GM10248 (cell line): ENCODE measurements around the gene FMNL2.

Experiments used
- CTCF ChIA-PET: fragments of 300-600 bp; sonication (Branson Sonifier 250); formaldehyde crosslinking; extraction: SDS; loops from one replicate; lab custom pipeline; 2021; ENCODE audit warnings: antibody characterized with exemption; lab: Yijun Ruan, JAX
- POLR2A ChIA-PET: fragments of 350-650 bp; sonication (Branson Sonifier 250); formaldehyde crosslinking; extraction: SDS; loops from one replicate; lab custom pipeline; 2020; ENCODE audit warnings: antibody characterized with exemption; lab: Yijun Ruan, JAX
- DNase-seq: peaks from one replicate; pipeline ENCODE4 v3.0.0; 2012; ENCODE audit errors: extremely low spot score
- TF ChIP-seq, protein P1 (sequence below): IDR thresholded peaks from 2 replicates; pipeline ENCODE4 v1.5.1; 2012; ENCODE audit warnings: mild to moderate bottlenecking, low read depth; ENCODE audit errors: extremely low read depth, missing control alignments, control extremely low read depth

The FMNL2 gene

DNA sequence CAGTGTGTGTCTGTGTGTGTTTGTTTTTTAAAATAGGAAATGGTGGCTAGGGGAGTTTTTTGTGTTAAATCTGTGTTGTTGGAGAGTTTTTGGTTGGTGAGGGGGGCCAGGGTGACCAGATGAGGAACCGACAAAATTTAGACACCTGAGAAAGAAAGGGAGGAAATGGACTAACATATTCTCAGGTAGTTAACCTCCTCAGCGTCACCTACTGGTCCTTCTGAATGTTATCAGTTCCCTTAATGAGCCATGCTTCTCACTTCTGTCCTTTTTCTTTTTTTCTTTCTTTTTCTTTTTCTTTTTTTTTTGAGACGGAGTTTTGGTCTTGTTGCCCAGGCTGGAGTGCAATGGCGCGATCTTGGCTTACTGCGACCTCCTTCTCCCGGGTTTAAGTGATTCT is 107.0 kb downstream of the FMNL2 start:
- no peak for DNase-seq
- ChIA-PET POLR2A (no interaction called here), CTCF (interaction anchor here (0.6 kb wide), 1 partner anchor 18 kb away, joined by 3 read pairs; no protein-coding TSS in a partner anchor)
- TF ChIP-seq, protein P1, sequence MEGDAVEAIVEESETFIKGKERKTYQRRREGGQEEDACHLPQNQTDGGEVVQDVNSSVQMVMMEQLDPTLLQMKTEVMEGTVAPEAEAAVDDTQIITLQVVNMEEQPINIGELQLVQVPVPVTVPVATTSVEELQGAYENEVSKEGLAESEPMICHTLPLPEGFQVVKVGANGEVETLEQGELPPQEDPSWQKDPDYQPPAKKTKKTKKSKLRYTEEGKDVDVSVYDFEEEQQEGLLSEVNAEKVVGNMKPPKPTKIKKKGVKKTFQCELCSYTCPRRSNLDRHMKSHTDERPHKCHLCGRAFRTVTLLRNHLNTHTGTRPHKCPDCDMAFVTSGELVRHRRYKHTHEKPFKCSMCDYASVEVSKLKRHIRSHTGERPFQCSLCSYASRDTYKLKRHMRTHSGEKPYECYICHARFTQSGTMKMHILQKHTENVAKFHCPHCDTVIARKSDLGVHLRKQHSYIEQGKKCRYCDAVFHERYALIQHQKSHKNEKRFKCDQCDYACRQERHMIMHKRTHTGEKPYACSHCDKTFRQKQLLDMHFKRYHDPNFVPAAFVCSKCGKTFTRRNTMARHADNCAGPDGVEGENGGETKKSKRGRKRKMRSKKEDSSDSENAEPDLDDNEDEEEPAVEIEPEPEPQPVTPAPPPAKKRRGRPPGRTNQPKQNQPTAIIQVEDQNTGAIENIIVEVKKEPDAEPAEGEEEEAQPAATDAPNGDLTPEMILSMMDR, result peak; percentile 23

DNA sequence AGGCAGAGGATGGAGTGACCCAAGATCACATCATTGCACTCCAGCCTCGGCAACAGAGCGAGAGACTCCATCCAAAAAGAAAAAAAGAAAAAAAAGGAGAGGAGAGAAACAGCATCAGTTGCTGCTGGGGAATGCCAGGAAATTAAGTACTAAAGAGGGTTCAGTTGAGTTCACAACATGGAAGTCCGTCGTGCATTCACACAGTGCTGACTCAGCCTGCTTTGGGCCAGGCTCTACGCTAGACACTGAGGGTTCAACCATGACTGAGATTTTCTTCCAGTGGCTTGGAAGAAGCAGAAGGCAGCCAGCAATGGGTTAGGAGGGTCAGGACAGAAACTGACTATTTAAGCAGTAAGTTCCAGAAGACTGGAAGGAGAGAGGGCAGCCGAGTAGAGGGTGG is 108.8 kb downstream of the FMNL2 start:
- POLR2A ChIA-PET, result no interaction called here
- TF ChIP-seq, protein P1, result no peak
- no peak for DNase-seq
- CTCF ChIA-PET, result interaction anchor here (1.1 to 2.1 kb wide), 7 partner anchors 10 to 38 kb away, joined by 3 to 6 read pairs (median 4); no protein-coding TSS in a partner anchor

DNA sequence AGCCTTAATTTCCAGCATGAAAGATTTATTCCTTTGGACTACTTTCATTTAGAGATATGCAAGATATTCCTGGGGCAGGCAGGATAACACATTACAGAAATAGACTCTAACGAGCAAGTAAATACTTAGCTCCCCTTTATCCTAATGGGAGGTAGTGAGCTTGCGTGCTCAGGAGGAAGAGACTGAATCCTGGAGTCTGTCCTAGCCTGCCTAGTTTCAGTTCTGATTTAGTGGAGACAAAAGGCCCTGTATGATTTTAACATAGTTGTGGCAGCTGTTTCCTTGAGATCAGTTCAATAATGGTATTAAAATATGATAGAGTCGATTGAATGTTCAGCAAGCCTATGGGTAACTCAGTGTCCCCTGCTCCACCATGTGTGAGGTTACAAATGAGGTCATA is 109.5 kb downstream of the FMNL2 start:
- ChIA-PET CTCF (interaction anchor here (1.1 to 2.1 kb wide), 7 partner anchors 9 to 39 kb away, joined by 3 to 6 read pairs (median 4); no protein-coding TSS in a partner anchor), POLR2A (interaction anchor here (1.5 kb wide), 1 partner anchor 37 kb away, joined by 3 read pairs; no protein-coding TSS in a partner anchor)
- no peak for DNase-seq
- TF ChIP-seq, protein P1, result no peak

DNA sequence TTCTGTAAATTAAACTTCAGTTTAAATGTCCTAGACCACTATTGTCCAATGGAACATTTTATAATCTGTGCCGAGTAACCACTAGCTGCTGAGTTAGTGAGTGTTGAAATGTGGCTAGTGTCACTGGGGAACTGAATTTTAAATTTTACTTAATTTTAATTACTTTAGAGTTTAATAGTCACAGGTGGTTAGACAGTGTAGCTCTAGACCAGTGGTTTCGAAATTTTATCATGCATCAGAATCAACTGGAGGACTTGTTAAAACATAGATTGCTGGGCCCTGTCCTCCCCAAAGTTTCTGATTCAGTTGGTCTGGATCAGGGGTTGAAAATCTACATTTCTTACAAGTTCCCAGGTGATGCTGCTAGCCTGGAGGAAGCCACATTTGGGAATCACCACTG is 110.4 kb downstream of the FMNL2 start:
- TF ChIP-seq, protein P1, result no peak
- DNase-seq, result no peak
- CTCF ChIA-PET, result interaction anchor here (0.9 to 2.0 kb wide), 5 partner anchors 9 to 53 kb away, joined by 3 to 6 read pairs (median 4); no protein-coding TSS in a partner anchor
- POLR2A ChIA-PET, result interaction anchor here (1.5 kb wide), 1 partner anchor 38 kb away, joined by 3 read pairs; no protein-coding TSS in a partner anchor

DNA sequence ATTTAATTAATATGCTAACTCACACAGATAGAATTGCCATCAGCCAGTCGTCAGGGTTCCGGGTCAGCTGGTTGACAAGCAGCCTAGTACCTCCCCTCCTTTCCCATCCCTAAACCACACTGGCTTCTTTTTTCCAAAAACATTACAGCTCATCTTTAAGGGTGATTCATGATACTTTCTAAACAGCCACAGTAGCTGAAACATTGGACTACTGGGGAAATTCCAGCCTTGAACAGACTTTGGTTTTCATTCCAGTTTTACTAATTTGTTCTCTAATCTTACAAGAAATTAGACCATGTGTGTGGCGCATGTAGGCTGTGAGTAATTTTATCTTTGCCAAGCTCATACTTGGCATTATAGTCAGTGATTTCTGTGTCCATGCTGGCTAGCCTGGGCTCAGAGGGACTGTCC is 110.8 kb downstream of the FMNL2 start:
- ChIA-PET POLR2A (interaction anchor here (1.5 kb wide), 1 partner anchor 39 kb away, joined by 3 read pairs; no protein-coding TSS in a partner anchor), CTCF (interaction anchor here (0.9 to 2.0 kb wide), 5 partner anchors 9 to 53 kb away, joined by 3 to 6 read pairs (median 4); no protein-coding TSS in a partner anchor)
- TF ChIP-seq, protein P1, result no peak
- DNase-seq, result no peak

DNA sequence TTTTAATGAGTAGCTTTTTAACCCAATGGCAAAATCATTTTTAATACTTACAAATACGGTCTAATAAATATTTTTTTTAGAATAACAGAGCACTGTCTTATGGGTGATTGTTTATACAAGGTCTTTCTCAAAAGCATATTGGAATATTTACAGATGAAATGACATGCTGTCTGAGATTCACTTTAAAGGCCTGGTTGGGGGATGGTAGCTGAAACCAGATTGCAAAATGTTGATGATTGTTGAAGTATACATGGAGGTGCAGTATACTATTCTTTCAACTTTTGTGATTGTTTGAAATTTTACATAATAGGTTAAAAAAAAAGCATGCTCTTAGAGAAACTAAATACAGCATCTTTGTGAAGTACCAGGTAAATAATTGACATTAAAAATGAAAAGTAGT is 111.2 kb downstream of the FMNL2 start:
- DNase-seq, result no peak
- ChIA-PET POLR2A (no interaction called here), CTCF (interaction anchor here (0.9 to 2.0 kb wide), 5 partner anchors 9 to 53 kb away, joined by 4 to 6 read pairs (median 4); no protein-coding TSS in a partner anchor)
- TF ChIP-seq, protein P1, result no peak
